Measurements from ENCODE around the gene IL1A.

Gene IL1A

DNA sequence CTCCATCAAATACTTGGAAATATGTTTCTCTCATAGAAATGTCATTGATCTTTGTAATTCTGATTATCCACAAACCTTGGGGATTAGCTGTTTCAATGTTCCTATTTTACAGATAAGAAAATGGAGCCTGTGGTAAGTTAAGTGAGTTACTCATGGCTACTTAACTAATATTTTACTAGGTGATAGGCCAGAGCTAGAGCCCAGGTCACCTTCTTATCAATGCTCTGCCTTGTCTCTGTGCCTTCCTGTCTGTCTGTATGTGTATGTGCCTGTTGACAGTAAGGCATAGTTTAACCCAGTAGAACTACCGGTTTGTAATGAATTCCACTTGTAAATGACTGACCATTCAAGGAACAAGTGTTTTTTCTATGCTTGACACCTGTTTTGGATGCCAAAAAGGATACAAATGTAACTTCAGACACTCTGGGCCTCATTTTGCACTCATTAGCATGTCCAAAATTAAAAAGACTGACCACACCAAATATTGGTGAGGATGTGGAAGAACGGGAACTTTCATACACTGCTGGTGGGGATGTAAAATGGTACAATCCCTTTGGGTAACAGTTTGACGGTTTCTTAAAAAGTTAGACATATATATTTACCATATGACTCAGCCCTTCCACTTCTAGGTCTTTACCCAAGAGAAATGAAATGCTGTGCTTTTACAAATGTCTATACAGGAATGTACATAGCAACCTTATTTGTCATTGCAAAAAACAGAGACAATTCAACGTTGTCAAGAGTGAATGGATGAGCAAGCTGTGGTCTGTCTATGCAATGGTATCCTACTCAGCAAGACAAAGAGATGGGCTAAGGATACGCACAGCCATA is 19.6 kb upstream of the IL1A start:
- ChIA-PET POLR2A (no interaction called here), CTCF (interaction anchor here (1.1 to 1.8 kb wide), 2 partner anchors 10 to 18 kb away, joined by 4 to 5 read pairs; no protein-coding TSS in a partner anchor)
- no peak for DNase-seq (ENCODE audit: extremely low spot score)
- TF ChIP-seq, protein P1, sequence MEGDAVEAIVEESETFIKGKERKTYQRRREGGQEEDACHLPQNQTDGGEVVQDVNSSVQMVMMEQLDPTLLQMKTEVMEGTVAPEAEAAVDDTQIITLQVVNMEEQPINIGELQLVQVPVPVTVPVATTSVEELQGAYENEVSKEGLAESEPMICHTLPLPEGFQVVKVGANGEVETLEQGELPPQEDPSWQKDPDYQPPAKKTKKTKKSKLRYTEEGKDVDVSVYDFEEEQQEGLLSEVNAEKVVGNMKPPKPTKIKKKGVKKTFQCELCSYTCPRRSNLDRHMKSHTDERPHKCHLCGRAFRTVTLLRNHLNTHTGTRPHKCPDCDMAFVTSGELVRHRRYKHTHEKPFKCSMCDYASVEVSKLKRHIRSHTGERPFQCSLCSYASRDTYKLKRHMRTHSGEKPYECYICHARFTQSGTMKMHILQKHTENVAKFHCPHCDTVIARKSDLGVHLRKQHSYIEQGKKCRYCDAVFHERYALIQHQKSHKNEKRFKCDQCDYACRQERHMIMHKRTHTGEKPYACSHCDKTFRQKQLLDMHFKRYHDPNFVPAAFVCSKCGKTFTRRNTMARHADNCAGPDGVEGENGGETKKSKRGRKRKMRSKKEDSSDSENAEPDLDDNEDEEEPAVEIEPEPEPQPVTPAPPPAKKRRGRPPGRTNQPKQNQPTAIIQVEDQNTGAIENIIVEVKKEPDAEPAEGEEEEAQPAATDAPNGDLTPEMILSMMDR (IDR thresholded peaks at IDR 0.05; ENCODE audit: control extremely low read depth, extremely low read depth, low read depth, missing control alignments), result no peak

DNA sequence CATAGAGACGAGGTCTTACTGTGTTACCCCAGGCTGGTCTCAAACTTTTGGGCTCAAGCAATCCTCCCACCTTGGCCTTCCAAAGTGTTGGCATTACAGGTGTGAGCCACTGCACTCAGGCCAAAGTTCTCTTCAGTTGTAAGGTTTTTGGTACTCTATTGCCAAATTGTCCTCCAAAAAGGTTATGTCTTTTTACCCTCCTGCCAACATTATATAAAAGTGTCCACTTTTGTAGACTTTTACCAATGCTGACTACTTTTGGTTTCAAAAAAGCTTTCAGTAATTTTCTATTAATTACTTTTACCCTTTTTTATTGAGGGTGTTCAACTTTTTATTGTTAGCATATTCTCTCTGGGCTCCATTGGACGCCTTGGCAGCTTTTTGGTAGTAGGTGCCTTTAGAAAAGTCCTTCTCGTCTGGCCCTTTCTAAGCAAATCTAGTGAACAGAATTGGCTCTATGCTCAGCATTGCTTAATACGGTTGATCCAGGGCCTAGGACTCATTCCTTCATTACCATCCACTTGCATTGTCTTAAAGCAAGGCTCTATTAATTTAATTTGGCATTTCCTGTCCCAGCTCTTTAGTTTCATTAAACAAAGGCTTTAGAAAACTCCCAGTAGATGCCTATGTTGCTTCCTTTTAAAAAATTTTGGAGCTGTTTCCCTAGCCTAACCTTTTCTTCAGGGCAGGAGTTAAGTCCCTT is 16.7 kb upstream of the IL1A start:
- TF ChIP-seq, protein P1 (IDR thresholded peaks at IDR 0.05; ENCODE audit: control extremely low read depth, extremely low read depth, low read depth, missing control alignments), result no peak
- ChIA-PET POLR2A (no interaction called here), CTCF (interaction anchor here (0.8 to 1.5 kb wide), 9 partner anchors 10 to 84 kb away, joined by 3 to 5 read pairs (median 4); partner anchors contain the start of gene CKAP2L)
- DNase-seq (ENCODE audit: extremely low spot score), result no peak

DNA sequence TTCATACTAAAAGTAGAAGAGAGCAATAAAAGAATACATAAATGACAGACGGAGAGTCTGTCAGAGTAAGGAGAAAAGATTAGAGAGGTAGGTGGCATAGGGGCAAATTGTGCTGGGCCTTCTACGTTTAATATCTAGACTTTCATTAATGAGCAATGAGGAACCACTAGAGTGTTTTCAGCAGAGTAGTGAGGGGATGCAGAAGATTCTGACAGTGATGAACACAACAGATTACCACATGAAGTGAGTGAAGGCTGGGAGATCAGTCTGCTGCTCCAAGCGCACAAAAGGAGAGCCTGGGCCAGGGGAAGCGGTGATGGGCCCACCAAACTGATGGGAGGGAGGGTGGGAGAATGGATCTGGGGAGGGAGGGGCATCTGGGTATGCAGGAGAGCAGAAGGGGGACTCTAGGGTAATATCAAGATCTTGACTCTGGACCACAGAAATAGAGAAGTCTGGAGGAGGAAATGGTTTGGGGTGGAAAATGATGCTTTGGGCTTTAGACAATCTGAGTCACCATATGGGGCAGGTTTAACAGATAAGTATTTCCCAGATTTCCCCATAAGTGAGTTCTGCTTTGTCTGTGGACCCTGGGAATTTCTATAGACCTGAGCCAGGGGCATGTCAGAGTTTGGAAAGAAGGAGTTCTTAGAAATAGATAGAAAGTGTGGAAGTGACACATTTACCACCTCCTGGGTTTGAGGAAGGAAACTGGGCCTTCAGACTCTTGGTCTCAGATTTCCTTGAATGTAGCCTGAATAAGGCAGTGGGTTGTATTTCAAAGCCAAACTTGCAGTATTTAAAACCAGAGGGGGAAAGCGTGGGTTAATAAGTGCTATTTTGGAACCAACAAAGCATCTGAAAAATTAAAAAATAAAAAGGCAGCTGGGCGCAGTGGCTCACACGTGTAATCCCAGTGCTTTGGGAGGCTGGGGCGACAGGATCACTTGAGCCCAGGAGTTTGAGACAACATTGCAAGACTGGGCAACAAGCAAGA is 15.0 kb upstream of the IL1A start:
- POLR2A ChIA-PET, result no interaction called here
- TF ChIP-seq, protein P1 (IDR thresholded peaks at IDR 0.05; ENCODE audit: control extremely low read depth, extremely low read depth, low read depth, missing control alignments), result no peak
- CTCF ChIA-PET, result interaction anchor here (1.0 to 1.3 kb wide), 4 partner anchors 10 to 86 kb away, joined by 3 to 5 read pairs (median 4); no protein-coding TSS in a partner anchor
- DNase-seq (ENCODE audit: extremely low spot score), result no peak

DNA sequence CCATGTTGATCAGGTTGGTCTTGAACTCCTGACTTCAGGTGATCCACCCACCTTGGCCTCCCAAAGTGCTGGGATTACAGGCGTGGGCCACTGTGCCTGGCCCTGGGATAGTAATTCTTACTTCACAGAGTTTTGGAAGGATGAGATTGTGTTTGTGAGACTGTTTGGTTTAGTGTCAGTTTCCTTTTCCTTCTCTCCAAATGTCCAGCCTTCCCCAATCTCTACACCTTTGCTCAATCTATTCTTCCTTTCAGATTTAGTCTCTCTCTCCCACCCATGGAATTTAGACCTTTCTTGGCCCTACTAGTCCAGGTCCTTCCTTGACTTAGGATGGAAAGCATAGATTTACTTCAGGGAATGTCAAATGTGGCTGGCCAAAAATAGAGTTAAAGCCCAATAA is 12.2 kb upstream of the IL1A start:
- TF ChIP-seq, protein P1 (IDR thresholded peaks at IDR 0.05; ENCODE audit: control extremely low read depth, extremely low read depth, low read depth, missing control alignments), result no peak
- DNase-seq (ENCODE audit: extremely low spot score), result no peak
- CTCF ChIA-PET, result interaction anchor here (0.5 to 2.0 kb wide), 5 partner anchors 13 to 146 kb away, joined by 3 to 6 read pairs (median 3); no protein-coding TSS in a partner anchor
- POLR2A ChIA-PET, result no interaction called here

DNA sequence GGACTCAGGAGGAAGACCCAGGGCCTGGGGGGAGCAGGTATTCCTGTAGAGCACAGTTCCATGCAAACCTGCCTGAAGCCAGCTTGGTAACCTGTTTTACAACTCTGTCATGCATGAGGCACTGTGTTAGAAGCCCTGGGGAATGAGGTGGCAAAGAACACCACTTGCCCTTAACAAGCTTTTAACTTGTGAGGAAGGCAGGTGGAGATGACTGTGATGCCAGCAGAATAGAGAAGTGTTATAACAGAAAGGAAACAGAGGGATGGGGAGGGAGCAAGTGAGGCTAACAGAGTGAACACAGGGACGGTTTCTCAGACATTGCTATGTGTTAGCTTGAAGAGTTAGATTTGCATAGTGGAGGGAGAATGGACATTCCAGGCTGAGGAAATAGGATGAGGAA is 11.5 kb upstream of the IL1A start:
- POLR2A ChIA-PET, result no interaction called here

More for the DNA sequence above, 11.5 kb upstream of the IL1A start:
- CTCF ChIA-PET, result interaction anchor here (1.0 to 2.0 kb wide), 6 partner anchors 13 to 146 kb away, joined by 3 to 7 read pairs (median 3); no protein-coding TSS in a partner anchor
- DNase-seq (ENCODE audit: extremely low spot score), result no peak
- TF ChIP-seq, protein P1 (IDR thresholded peaks at IDR 0.05; ENCODE audit: control extremely low read depth, extremely low read depth, low read depth, missing control alignments), result no peak
